Activated gamma-delta T cell (primary cell): ENCODE data around the gene MRPS14.
"Not testable (repeated sequence)": the region's sequence is repeated elsewhere in the genome, so short reads cannot be mapped to it uniquely, and the experiment has no call there.

Experiments
- DNase-seq: peaks from one replicate; lab custom pipeline; 2025; lab: John Stamatoyannopoulos, UW
- total RNA-seq, 2 donors: gene quantifications; one replicate each; lab custom pipeline; 2026; lab: John Stamatoyannopoulos, UW

The MRPS14 gene
- total RNA-seq = 31.7 to 32.3 reads per million in 2 donors

GRCh38 chr1:175023043-175023921 is at the start of gene MRPS14:
Gene MRPS14, minus strand, starts transcription at chr1:175023425. Its CDS starts 17 bp downstream, at chr1:175023408.
- DNase-seq = peak; percentile 91

DNA sequence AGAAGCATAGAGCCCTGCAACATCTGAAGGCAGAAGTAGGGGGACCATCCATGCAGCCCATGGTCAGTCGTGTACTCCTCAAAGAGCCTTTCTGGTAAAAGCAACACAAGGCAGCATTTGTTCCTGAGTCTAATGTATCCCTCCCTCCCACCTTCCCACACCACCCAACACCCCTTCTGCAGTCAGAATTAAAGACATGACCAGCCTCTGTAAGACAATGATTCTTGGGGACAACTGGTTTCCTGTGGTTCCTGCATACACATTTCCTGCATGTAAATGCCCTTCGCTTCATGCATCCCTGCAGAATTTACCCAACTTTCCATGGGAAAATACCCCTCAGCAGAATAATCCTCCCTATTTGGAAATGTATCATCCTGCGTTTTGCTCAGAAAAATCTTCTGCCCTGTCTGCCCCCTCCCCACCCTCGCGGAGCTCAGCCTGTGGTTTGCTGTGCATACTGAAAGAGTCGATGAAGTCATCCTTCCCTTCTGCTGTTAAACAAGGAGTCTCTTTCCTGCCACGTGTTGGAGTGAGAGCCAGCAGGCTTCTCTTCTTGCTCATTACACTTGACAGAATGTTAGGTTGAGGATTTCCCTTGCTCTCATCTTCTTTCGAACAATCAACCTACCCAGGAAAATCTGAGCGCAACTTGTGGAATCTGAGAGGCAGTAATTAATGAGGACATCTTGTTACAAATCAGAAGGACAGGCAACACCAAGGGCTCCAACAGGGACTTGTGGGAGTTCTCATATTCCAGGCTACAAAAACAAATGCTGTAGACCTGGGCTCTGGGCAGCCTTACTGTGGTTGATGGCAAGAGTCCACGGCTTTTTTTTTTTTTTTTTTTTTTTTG is 49.1 kb upstream of the MRPS14 start:
- DNase-seq = no peak

DNA sequence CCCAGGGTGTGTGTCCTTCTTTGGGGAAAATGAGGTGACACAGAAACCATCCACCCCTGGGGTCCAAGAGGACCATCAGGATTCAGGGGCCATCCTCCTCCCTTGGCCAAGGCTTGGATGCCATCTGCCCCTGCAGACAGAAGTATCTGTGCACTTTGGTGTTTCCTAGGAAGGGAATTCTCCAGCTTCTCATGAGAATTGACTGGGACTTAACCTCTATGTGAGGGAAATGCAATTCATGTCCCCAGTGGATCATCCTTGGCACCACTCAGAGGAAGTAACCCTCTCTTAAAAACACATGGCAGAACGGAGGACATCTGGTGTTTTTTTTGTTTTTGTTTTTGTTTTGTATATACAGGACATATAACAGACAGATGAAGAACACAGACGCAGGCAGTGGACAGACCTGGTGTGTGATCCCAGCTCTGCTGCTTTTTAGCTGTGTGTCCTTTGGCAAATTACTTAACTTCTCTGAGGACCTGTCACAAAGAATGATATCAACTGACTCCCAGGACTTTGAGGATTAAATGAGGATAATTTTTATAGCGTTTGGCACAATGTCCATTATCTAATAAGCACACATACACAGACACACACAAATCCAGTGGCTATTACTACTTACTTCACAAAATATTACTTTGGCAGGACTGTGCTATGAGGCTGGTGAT is 48.2 kb upstream of the MRPS14 start:
- no peak for DNase-seq

DNA sequence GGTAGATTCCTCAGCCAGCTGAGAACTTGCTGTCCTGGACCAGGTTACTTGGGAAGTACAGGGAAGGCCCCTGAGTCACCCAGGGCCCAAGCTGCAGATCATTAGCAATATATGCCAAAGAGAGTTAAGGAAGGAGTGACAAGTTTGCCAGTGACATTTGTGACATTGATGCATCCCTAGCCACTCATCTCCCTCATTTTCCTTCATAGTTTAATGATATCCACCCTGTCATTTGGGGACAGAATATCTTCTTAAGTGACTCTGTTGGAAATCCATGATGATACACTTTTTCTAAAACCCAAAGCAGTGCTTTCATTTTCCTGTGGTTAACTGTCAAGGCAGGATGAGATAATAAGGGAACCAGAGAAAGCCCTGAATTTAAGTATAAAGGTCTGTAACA is 47.6 kb upstream of the MRPS14 start:
- DNase-seq = no peak

GRCh38 chr1:175067362-175068106 is 44.3 kb upstream of the MRPS14 start, which contains the start of gene TNN:
Gene TNN, plus strand, starts transcription at chr1:175067833. Its CDS starts 9,586 bp downstream, at chr1:175077419.
- DNase-seq = no peak

GRCh38 chr1:175062858-175063257 is 39.6 kb upstream of the MRPS14 start:
- DNase-seq = no peak

- DNase-seq = no peak
Measured at GRCh38 chr1:175062339-175062738, 39.1 kb upstream of the MRPS14 start.

DNA sequence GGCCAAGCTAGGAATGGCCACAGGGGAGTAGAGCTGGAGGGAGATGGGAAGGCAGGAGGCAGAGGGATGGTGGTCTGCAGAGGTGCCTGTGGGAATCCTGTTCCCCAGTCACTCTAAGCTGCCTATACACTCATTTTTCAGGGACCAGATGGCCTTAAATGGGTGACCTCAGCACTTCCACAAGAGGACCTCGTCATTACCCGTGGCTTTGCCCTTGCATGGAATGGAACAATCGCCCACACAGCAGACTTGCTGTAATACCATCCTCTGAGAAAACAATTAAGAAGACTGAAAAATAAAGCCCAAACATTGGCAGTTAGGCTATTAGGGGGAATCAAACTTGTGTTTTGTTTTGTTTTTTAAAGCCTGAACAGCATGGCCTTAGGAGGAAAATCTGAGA is 31.5 kb upstream of the MRPS14 start:
- no peak for DNase-seq

DNA sequence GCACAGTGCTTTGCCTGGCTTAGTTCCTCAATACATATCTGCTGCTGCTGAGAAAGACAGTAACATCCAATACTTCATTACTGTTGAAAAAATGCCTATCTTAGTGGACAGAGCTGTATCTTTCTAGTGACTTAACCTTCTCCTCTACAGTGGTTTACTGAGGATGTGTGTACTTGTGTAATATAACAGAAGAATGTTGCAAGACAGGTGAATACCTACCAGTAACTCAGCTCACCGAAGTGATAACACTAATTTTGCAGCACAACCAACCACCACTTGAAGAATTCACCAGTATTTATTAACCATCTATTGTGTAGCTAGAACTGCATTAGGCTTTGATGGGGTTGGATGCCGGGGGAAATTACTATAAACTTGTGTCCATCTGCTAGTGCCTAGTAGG is 27.8 kb upstream of the MRPS14 start:
- DNase-seq = no peak

GRCh38 chr1:175045519-175045918 is 22.3 kb upstream of the MRPS14 start:
- no peak for DNase-seq

- DNase-seq = no peak
Measured at GRCh38 chr1:175045097-175045496, 21.9 kb upstream of the MRPS14 start.

- not testable (repeated sequence) for DNase-seq
Measured at GRCh38 chr1:175044591-175044990, 21.4 kb upstream of the MRPS14 start.

DNA sequence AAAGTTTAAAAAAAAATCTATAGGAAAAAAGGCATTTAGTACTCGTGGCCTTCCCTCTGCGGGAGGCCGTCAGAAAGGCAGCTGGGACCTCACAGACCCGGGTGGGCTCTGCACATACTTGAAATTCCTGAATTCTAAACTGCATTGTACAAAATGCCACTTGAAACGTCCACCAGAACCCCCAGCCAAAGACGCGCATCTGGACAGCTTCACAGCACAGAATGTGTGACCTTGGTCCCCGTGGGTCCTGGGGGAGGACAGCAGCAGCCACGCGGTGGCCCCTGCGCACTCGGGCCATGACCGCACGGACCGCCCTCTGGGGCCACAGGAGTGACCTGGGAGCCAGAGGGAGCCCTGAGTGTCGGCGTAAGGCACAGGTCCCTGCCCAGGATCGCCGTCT is 20.6 kb upstream of the MRPS14 start:
- DNase-seq = no peak

- DNase-seq = no peak
Measured at GRCh38 chr1:175042650-175043049, 19.4 kb upstream of the MRPS14 start.

DNA sequence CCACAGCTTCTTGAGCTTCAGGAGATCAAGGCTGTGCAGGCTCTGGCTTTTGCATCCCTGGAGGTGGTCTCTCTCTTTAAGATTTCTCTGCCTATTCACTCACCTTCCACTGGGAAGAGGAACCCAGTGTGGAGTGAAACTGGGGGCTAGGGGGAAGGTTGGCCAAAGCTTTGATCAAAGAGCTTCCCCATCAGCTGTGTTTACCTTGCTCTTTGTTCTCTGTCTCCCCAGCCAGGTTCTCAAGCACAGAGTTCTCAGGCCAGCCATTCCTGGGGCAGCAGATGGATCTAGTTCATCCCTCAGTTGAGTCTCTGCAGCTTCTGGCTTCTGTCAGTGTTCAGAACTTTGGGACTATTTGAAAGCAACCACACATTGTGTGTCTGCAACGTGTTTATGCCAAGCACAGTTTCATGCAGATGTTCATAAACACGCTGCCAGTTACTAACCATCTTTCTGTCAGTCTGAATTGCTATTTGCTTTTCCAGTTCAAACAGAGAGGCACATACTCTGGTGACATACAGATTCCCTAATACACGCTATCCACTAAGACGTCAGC is 17.2 kb upstream of the MRPS14 start:
- DNase-seq = no peak

- no peak for DNase-seq
Measured at GRCh38 chr1:175037416-175037815, 14.2 kb upstream of the MRPS14 start.

DNA sequence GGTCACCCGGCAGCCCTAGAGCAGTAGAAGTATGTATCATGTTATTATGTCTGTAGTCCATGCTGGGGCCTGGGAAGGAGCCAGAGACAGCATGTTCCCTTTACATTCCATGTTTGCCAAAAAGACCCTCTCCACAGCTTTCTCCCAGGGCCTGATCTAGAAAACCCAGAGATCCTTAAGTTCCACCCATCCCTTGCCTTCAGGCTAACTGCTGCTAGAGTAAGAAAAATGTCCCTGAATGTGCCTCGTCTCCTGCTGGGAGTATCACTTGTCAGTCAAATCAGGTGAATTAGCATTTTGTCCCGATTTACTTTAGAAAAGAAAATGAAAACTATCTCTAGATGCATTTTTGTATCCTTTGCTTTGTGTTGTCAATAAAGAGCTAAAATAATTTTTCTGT is 13.3 kb upstream of the MRPS14 start:
- DNase-seq = no peak

DNA sequence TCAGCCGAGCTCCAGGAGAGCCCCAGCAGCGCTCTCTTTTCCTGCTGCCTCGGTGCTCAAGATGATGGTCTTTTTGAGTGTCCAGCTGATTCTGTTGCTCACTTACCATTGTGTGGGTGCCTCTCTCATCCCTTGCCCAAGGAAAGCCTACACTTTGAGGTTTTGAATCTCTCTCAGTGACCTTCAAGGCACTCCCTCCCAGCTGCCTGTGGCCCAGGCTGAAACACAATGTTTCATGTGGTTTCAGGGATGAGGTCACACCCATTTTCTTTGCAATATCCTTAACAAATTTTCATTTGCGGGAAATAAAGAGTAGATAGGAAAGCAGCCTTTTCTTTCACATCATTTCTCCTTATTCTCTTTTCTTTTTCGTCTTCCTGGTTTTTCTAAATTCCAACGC is 12.6 kb upstream of the MRPS14 start:
- no peak for DNase-seq

DNA sequence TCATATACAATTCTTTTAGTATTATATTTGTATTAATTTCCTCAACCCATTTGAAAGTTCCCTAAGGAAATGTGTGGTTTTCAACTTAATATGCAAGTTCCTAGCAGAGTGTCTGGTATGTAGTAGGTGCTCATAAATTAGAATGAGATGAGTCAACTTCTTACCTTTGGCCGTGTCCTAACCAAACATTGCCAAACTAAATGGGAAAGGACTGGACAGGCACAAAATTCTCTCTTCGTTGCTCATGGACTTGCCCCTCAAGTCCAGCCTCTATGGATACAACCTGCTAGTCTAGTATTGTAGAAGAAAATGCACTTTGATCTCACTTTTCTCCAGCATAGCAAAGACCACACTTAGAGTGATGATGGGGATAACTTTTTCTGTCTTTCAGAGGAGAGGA is 11.6 kb upstream of the MRPS14 start:
- DNase-seq = no peak

DNA sequence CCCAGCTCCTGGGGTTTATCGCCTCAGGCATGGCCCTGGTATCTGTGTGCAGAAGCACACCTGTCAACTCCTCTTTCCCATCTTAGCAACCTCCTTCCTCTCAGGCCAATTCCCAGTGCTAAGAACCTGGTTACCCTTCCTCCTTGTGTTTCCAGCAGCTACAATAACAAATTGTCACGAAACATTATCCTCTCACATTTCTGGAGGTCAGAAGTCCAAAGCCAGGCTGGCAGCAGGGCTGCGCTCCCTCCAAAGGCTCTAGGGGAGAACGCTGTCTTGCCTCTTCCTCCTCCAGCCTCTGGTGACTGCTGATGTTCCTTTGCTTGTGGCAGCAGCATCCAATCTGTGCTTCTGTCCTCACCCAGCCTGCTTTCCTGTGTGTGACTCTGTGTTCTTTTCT is 10.7 kb upstream of the MRPS14 start:
- no peak for DNase-seq

GRCh38 chr1:175024773-175025172 is 1.5 kb upstream of the MRPS14 start:
- DNase-seq = no peak
